Measurements from ENCODE around the gene MCF2L2. TPM values are rescaled to one million over a fixed set of nuclear protein-coding genes. Genes with fewer than 3 reads are reported as not detected.

Gene MCF2L2
- total and polyA plus RNA-seq, 2 experiments from 2014 or later, result 6.7 to 14.6 TPM

GRCh38 chr3:183437666-183438564 is 9.5 kb upstream of the MCF2L2 start:
- no peak for ATAC-seq
- peaks cover 3% of the 10 kb centered on the region; the same call in 1 of the 2 replicates for H3F3A ChIP-seq (replicated peaks; ENCODE audit: low read depth)
- TF ChIP-seq EZH2 (IDR thresholded peaks at IDR 0.05; ENCODE audit: low read depth, unreplicated experiment) (no peak), ETS1 (IDR thresholded peaks at IDR 0.05) (no peak), CREB1 (CRISPR knock-in tag; IDR thresholded peaks at IDR 0.05; ENCODE audit: low read depth) (no peak), POLR2AphosphoS5 (IDR thresholded peaks at IDR 0.05; ENCODE audit: low read depth) (no peak), EZH2phosphoT487 (IDR thresholded peaks at IDR 0.05; ENCODE audit: unreplicated experiment) (no peak), ZNF114 (CRISPR knock-in tag; IDR thresholded peaks at IDR 0.05) (no peak), JUNB (IDR thresholded peaks at IDR 0.05; ENCODE audit: unreplicated experiment) (no peak), NANOG (IDR thresholded peaks at IDR 0.05; ENCODE audit: borderline replicate concordance) (no peak)
- TF ChIP-seq, protein P1, sequence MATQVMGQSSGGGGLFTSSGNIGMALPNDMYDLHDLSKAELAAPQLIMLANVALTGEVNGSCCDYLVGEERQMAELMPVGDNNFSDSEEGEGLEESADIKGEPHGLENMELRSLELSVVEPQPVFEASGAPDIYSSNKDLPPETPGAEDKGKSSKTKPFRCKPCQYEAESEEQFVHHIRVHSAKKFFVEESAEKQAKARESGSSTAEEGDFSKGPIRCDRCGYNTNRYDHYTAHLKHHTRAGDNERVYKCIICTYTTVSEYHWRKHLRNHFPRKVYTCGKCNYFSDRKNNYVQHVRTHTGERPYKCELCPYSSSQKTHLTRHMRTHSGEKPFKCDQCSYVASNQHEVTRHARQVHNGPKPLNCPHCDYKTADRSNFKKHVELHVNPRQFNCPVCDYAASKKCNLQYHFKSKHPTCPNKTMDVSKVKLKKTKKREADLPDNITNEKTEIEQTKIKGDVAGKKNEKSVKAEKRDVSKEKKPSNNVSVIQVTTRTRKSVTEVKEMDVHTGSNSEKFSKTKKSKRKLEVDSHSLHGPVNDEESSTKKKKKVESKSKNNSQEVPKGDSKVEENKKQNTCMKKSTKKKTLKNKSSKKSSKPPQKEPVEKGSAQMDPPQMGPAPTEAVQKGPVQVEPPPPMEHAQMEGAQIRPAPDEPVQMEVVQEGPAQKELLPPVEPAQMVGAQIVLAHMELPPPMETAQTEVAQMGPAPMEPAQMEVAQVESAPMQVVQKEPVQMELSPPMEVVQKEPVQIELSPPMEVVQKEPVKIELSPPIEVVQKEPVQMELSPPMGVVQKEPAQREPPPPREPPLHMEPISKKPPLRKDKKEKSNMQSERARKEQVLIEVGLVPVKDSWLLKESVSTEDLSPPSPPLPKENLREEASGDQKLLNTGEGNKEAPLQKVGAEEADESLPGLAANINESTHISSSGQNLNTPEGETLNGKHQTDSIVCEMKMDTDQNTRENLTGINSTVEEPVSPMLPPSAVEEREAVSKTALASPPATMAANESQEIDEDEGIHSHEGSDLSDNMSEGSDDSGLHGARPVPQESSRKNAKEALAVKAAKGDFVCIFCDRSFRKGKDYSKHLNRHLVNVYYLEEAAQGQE (IDR thresholded peaks at IDR 0.05; ENCODE audit: unreplicated experiment), result no peak
- TF ChIP-seq, protein P2, sequence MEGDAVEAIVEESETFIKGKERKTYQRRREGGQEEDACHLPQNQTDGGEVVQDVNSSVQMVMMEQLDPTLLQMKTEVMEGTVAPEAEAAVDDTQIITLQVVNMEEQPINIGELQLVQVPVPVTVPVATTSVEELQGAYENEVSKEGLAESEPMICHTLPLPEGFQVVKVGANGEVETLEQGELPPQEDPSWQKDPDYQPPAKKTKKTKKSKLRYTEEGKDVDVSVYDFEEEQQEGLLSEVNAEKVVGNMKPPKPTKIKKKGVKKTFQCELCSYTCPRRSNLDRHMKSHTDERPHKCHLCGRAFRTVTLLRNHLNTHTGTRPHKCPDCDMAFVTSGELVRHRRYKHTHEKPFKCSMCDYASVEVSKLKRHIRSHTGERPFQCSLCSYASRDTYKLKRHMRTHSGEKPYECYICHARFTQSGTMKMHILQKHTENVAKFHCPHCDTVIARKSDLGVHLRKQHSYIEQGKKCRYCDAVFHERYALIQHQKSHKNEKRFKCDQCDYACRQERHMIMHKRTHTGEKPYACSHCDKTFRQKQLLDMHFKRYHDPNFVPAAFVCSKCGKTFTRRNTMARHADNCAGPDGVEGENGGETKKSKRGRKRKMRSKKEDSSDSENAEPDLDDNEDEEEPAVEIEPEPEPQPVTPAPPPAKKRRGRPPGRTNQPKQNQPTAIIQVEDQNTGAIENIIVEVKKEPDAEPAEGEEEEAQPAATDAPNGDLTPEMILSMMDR (conservative IDR thresholded peaks at IDR 0.05; ENCODE audit: low read depth in 2 of 2), result no peak

More at GRCh38 chr3:183437666-183438564, 9.5 kb upstream of the MCF2L2 start:
- Mint-ChIP-seq H3K4me3 (no peak overlapping the region), H3K4me1 (peaks cover 42% of the 10 kb centered on the region), H3K27ac (no peak overlapping the region), H3K27me3 (ENCODE audit: insufficient read depth, low read depth, poor library complexity) (peaks cover 6% of the 10 kb centered on the region), H3K9me3 (peaks cover 4% of the 10 kb centered on the region; the same call in 1 of the 3 replicates), H3K36me3 (ENCODE audit: low read depth) (no peaks in the 10 kb centered on the region; the same call in 2 of the 3 replicates)
- H3K4me2 ChIP-seq, result no peak overlapping the region
- no peak overlapping the region for H3K4me3 ChIP-seq
- H3K27me3 ChIP-seq (ENCODE audit: insufficient read depth), result no peaks in the 10 kb centered on the region
- no peaks in the 10 kb centered on the region for H4K20me1 ChIP-seq (replicated peaks; ENCODE audit: insufficient read depth)
- H3K27ac ChIP-seq (ENCODE audit: low read depth), result no peak overlapping the region
- no peaks in the 10 kb centered on the region; the same call in 1 of the 2 replicates for H3K36me3 ChIP-seq (ENCODE audit: insufficient read depth)
- no peak for DNase-seq (ENCODE audit: low spot score)
- no peaks in the 10 kb centered on the region for H3K79me2 ChIP-seq (replicated peaks; ENCODE audit: insufficient read depth)
- H3K4me1 ChIP-seq (ENCODE audit: insufficient read depth), result peaks cover 43% of the 10 kb centered on the region
- H2AFZ ChIP-seq, result no peak overlapping the region
- no peaks in the 10 kb centered on the region for H3K9me2 ChIP-seq (ENCODE audit: insufficient read depth)

Measured in GM23338 (cell line).